H1 (cell line): ENCODE results near the gene ERMN.
"Not testable (repeated sequence)": the region's sequence is repeated elsewhere in the genome, so short reads cannot be mapped to it uniquely, and the experiment has no call there.

Experiments used
- CHD2 ChIP-seq: IDR thresholded peaks from 2 replicates; pipeline ENCODE4 v1.6.1; 2012; ENCODE audit warnings: low read length, improper control_type of control experiment
- CTCF ChIP-seq, 3 experiments: IDR thresholded peaks; 1 replicate in 2 of 3; 2 replicates in 1 of 3; pipeline versions ENCODE4 v1.5.1 to v1.6.1; 2011; ENCODE audit warnings: low read length in 3 of 3, mild to moderate bottlenecking in 3 of 3, inconsistent platforms in 2 of 3, low read depth in 1 of 3, moderate library complexity in 1 of 3; ENCODE audit not compliant: insufficient read depth in 1 of 3; ENCODE audit errors: control extremely low read depth in 1 of 3
- EP300 ChIP-seq, 2 experiments: IDR thresholded peaks; 1 replicate in 1 of 2; 2 replicates in 1 of 2; pipeline ENCODE4 v1.6.1; 2011 to 2012; ENCODE audit warnings: low read depth in 2 of 2, low read length in 2 of 2, mild to moderate bottlenecking in 2 of 2, borderline replicate concordance in 1 of 2, inconsistent platforms in 1 of 2, moderate library complexity in 1 of 2
- EZH2 ChIP-seq: fragments of 200-600 bp; sonication (generic); IDR thresholded peaks from 2 replicates; pipeline ENCODE4 v1.7.1; 2012; ENCODE audit warnings: low read depth, mild to moderate bottlenecking, moderate library complexity, low read length, inconsistent platforms; ENCODE audit not compliant: severe bottlenecking
- KDM5A ChIP-seq: fragments of 200-600 bp; IDR thresholded peaks from 2 replicates; pipeline ENCODE4 v1.7.1; 2012; ENCODE audit warnings: mild to moderate bottlenecking, low read length, inconsistent platforms, mixed read lengths
- POLR2A ChIP-seq, 2 experiments: IDR thresholded peaks; 1 replicate in 1 of 2; 2 replicates in 1 of 2; pipeline ENCODE4 v1.6.1; 2011; ENCODE audit warnings: low read depth in 2 of 2, low read length in 2 of 2, mild to moderate bottlenecking in 2 of 2; ENCODE audit errors: control extremely low read depth in 1 of 2
- RAD21 ChIP-seq, 2 experiments: IDR thresholded peaks in 1 of 2; conservative IDR thresholded peaks in 1 of 2; 2 replicates each; pipeline ENCODE4 v1.6.1; 2011; ENCODE audit warnings: low read depth in 2 of 2, low read length in 2 of 2, improper control_type of control experiment in 1 of 2, inconsistent platforms in 1 of 2, mild to moderate bottlenecking in 1 of 2, moderate library complexity in 1 of 2
- SRF ChIP-seq: IDR thresholded peaks from 2 replicates; pipeline ENCODE4 v1.6.1; 2011; ENCODE audit warnings: mild to moderate bottlenecking, low read depth, low read length, moderate library complexity
- TF ChIP-seq, protein P1 (sequence below): IDR thresholded peaks from 2 replicates; pipeline ENCODE4 v1.6.1; 2012; ENCODE audit warnings: inconsistent platforms

GRCh38 chr2:157368508-157368907 is 42.9 kb upstream of the ERMN start:
- not testable (repeated sequence) for TF ChIP-seq POLR2A (IDR thresholded peaks at IDR 0.05; ENCODE audit: control extremely low read depth in 1 of 2, low read depth in 2 of 2, low read length in 2 of 2); CTCF (IDR thresholded peaks at IDR 0.05; ENCODE audit: control extremely low read depth in 1 of 3, insufficient read depth in 1 of 3, low read depth in 1 of 3, low read length in 3 of 3); RAD21 (IDR thresholded peaks at IDR 0.05 in 1 of 2, conservative IDR thresholded peaks at IDR 0.05 in 1 of 2; ENCODE audit: low read depth in 2 of 2, low read length in 2 of 2); KDM5A; EZH2; EP300 (IDR thresholded peaks at IDR 0.05; ENCODE audit: borderline replicate concordance in 1 of 2, low read depth in 2 of 2, low read length in 2 of 2); SRF; CHD2
- TF ChIP-seq, protein P1, sequence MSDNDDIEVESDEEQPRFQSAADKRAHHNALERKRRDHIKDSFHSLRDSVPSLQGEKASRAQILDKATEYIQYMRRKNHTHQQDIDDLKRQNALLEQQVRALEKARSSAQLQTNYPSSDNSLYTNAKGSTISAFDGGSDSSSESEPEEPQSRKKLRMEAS: not testable (repeated sequence)
